GM18858 (cell line): Measurements from ENCODE around the gene CCDC87.
"Not testable (repeated sequence)": the region's sequence is repeated elsewhere in the genome, so short reads cannot be mapped to it uniquely, and the experiment has no call there.

Source experiments
- ATAC-seq: cut with Tn5 transposase; IDR thresholded peaks from one replicate; pipeline ENCODE4 v1.9.1; 2021; ENCODE audit not compliant: unreplicated experiment

The CCDC87 gene

GRCh38 chr11:66556086-66556485, 36.8 kb downstream of the CCDC87 start:
- ATAC-seq, result no peak

GRCh38 chr11:66555416-66555815, 37.4 kb downstream of the CCDC87 start:
- no peak for ATAC-seq

GRCh38 chr11:66554602-66555001, 38.3 kb downstream of the CCDC87 start:
- ATAC-seq, result no peak

- no peak for ATAC-seq
Observed at GRCh38 chr11:66550887-66551286, 42.0 kb downstream of the CCDC87 start.

GRCh38 chr11:66549696-66550095, 43.2 kb downstream of the CCDC87 start:
- no peak for ATAC-seq

GRCh38 chr11:66548774-66549630, 43.9 kb downstream of the CCDC87 start:
- no peak for ATAC-seq

- no peak for ATAC-seq
Observed at GRCh38 chr11:66548041-66548440, 44.8 kb downstream of the CCDC87 start.

GRCh38 chr11:66547662-66548009, 45.2 kb downstream of the CCDC87 start:
- no peak for ATAC-seq

- ATAC-seq, result no peak
Observed at GRCh38 chr11:66546966-66547661, 45.7 kb downstream of the CCDC87 start.

- ATAC-seq, result no peak
Observed at GRCh38 chr11:66546368-66546965, 46.4 kb downstream of the CCDC87 start, which contains the start of gene ACTN3. Gene ACTN3, plus strand, starts transcription at chr11:66546903. Its CDS starts 35 bp downstream, at chr11:66546938.

- ATAC-seq, result peak; percentile 68
Observed at GRCh38 chr11:66545701-66546367, 47.0 kb downstream of the CCDC87 start, which contains the start of gene ZDHHC24. Gene ZDHHC24, minus strand, starts transcription at chr11:66546048. Its CDS starts 45 bp downstream, at chr11:66546003.

GRCh38 chr11:66544952-66545351, 47.9 kb downstream of the CCDC87 start:
- ATAC-seq, result not testable (repeated sequence)

GRCh38 chr11:66543263-66544107, 49.4 kb downstream of the CCDC87 start:
- no peak for ATAC-seq

- ATAC-seq, result no peak
Observed at GRCh38 chr11:66542362-66542761, 50.5 kb downstream of the CCDC87 start.

- ATAC-seq, result no peak
Observed at GRCh38 chr11:66541892-66542291, 51.0 kb downstream of the CCDC87 start.

- not testable (repeated sequence) for ATAC-seq
Observed at GRCh38 chr11:66540598-66540997, 52.3 kb downstream of the CCDC87 start.
